ENCODE measurements around the gene PLCD3. TPM values are rescaled to one million over a fixed set of nuclear protein-coding genes. Genes with fewer than 3 reads are reported as not detected.

PLCD3 gene
- total and polyA plus RNA-seq, 9 of the 15 experiments (the other 6 are each of a cell fraction or from before 2014, with no cell fraction given), result 0.20 to 22.6 (median 7.5) TPM

GRCh38 chr17:45146890-45147580, 14.7 kb upstream of the PLCD3 start (continued):
- TF ChIP-seq HMBOX1 (IDR thresholded peaks at IDR 0.05) (no peak), PRPF4 (IDR thresholded peaks at IDR 0.05; ENCODE audit: insufficient read depth, low read depth, low read length, poor library complexity, severe bottlenecking) (no peak), MAFK (IDR thresholded peaks at IDR 0.05; ENCODE audit: low read length) (no peak), CSDE1 (IDR thresholded peaks at IDR 0.05) (no peak), CXXC5 (CRISPR knock-in tag; IDR thresholded peaks at IDR 0.05) (peak; percentile 71), E2F1 (CRISPR knock-in tag; IDR thresholded peaks at IDR 0.05) (no peak), ATF1 (CRISPR knock-in tag; IDR thresholded peaks at IDR 0.05) (no peak), ATF1 (tag; IDR thresholded peaks at IDR 0.05) (no peak; the same call in 1 of the 2 replicates), ZNF766 (CRISPR knock-in tag; conservative IDR thresholded peaks at IDR 0.05) (peak; percentile 75; the same call in 1 of the 2 replicates), KDM4B (IDR thresholded peaks at IDR 0.05; ENCODE audit: borderline replicate concordance in 2 of 2, low read depth in 1 of 2) (no peak), IRF9 (tag; IDR thresholded peaks at IDR 0.05) (no peak), PATZ1 (CRISPR knock-in tag; IDR thresholded peaks at IDR 0.05; ENCODE audit: borderline replicate concordance) (0 out of 2 replicates have a peak, but pooled peaks have one; percentile 39), MEF2D (tag; conservative IDR thresholded peaks at IDR 0.05; ENCODE audit: low read depth) (peak; percentile 63), HDAC8 (tag; IDR thresholded peaks at IDR 0.05) (peak; percentile 89), ZNF609 (CRISPR knock-in tag; IDR thresholded peaks at IDR 0.05; ENCODE audit: borderline replicate concordance) (no peak), ZFP30 (CRISPR knock-in tag; IDR thresholded peaks at IDR 0.05; ENCODE audit: borderline replicate concordance) (no peak)

Measured in K562 (cell line).